Activated CD4-positive, alpha-beta T cell treated with anti-CD3 and anti-CD28 coated beads for 1 hour (primary cell): Measurements from ENCODE around the gene DVL2.
A peak's percentile ranks its signal among the peaks of the same experiment; 100 is the strongest.

Experiments used
- DNase-seq: peaks from one replicate; pipeline ENCODE4 v3.0.0-alpha.2; 2020

DVL2 gene

DNA sequence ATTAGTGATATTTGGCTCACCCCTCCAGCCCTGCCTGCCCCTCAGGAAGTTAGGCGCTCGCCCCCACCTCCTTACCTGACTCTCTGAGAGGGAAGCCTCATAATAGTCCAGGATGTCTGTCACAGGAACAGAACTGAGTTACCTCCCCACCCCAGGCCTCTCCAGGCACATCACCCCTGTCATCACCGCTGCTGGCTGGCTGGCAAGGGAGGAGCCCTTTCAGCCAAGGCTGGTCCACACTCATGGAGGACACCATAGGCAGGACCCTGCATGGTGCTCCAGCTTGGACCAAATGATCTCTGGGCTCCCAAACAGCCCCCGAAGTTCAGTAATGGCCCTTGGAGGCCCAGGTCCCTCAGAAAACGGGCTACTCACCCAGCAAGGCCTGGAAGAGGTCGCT, 16.2 kb downstream of the DVL2 start:
- DNase-seq = no peak

DNA sequence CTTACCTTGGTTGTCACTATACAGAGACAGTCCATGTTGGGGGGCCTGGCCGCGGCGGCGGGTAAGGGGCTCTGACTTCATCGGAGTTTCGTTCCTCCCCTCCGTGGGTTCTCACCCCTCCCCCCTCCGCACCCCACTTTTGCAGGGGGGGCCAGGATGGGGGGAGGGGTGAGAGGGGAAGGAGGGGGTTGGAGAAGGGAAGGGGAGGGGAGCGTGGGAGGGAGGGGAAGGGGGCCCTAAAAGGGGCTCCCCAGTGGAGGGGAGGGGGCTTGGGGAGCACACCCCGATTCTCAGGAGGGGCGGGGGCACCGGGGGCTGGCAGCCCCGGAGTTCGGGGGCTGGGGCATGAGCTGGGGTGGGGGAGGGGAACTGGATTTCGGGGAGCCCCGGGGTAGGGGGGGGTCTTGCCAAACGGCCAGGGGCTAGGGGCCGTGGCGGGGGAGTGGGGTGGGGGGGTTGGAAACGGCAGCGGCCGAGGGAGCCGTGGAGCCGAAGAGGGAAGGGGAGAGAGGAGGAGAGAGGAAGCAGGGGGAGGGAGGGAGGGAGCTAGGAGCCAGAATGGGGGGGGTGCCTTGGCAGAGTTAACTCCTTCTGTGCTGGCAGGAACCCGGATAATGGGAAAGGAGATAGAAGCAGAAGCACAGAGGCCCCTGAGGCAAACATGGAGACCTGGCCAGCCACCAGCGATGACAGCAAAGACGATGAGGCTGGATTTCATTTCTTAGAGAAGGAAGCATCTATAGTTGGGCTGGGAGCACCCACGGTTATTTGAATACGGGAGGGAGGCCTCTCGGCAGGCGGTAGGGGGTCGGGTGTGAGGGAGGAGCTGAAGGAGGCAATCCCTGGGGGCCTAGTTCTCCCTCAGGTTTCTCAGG, 17.0 kb downstream of the DVL2 start:
- DNase-seq = no peak

DNA sequence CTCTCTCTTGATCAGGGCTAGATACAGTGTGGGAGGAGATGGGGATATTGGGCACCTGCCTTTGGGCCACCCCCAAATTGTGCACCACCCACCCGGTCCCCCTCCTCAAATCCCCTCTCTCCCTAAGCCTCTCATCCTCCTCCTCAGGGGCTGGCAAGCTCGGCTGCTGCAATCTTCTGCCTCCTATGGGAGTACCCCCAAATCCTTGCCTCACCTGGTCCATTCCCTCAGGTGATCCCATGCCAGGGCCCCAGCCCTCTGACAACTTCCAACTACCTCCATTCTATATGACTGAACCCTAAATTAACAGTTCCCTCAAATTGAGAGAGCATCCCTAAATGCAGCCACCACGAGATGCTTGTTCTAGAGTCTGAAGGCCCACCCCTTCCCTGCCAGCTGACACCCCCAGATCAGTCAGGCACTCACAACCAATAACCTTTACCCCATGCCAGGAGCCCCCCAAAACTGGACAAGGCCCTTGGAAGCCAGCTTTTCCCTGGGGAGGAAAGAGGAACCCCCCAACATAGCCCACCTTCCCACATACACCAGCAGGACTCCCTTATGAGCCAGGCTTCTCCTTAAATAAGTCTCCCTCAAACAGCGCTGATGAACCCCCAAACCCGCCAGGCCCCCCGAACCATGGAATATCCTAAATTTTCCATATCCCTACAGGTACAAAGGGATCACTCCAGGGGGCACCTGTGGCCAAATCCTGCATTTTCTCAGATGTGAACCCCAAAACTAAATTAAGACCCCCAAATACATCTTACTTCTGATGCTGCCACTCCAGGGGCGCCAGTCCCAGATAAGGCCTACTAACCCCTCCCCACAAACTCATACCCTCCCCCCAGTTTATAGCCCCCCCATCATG, 17.8 kb downstream of the DVL2 start:
- no peak for DNase-seq

DNA sequence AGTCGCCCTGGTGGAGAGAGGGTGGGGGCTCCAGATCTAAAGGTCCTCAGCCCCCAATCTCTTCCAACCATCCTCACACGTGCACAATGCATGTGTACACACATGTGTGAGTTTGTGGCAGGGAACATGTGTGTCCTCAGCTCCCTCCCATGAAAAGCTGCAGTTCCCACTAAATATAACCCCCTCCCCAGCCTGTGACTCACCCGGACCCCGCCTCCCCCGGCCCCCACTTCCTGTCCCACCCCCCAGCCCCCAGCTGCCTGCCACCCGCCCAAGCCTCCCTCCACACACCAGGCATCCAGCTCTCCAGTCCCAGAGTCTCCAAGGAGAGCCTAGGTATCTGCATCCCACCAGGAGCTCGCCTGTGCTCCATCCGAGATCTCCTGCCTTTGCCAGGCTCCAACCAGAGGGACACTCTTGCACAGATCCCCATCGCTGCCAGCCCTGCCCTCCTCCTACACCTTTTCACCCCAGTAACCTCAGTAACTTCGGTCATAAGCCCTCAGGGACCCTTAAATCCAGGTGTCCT, 18.6 kb downstream of the DVL2 start:
- DNase-seq = no peak

DNA sequence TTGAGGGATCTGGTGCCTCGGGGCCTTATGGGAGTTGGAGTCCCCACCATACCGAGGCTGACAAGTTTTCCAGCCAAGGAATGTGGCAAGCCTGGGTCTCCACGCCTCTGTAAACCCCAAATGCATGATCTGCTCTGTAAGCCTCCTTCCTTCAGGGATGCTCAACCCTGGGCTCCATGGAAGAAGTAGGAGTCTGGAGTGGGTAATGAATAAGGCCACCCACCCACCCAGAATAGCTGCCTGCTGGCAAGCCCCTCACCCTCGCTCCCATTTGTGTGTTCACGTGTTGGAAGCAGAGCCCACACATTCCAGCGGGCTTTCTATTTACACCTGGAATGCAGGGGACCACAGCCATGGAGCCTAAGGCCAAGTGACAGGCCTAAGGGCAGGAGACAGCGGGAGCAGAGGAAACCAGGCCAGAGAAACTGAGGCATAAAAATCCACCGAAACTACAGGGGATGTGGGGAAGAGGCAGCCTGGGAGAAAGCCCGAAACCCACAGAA, 19.1 kb downstream of the DVL2 start:
- DNase-seq = no peak

DNA sequence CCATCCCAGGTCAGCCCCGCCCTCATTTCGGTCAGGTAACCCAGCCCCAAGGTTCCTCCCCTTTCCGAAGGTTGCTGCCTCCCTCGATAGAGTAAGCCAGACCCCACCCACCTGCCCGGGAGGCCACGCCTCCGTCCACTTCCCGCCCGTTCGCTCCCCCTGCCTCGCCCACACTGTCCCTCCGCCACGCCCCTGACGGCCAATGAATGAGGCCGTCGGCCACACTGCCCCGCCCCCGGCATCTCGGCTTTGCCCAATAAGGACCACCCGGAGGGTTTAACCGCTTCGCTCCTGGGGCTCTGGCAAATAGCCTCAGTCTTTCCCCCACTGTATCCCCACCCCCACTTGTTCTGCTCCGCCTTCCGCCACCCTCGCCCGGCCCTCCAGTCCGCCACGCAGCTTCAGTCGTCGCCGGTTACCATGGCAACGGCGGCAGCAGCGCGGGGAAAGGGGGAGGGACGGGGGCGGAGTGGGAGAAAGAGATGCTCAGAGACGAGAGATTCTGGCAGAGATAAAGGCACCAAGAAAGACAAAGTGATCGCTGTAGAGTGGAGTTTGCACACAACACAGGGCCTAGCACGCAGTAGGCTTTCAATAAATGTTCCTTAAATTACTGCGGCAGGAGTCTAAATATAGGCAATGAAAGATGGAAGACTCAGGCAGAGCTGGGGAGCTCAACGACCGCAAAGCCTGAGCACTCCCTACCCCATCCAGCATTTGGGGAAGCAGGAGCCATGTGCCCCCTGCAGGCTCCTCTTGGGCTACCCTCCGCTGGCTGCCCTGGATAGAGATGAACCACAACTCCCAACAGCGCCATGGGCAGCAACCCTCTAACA, 19.8 kb downstream of the DVL2 start:
- peak; percentile 98 for DNase-seq

DNA sequence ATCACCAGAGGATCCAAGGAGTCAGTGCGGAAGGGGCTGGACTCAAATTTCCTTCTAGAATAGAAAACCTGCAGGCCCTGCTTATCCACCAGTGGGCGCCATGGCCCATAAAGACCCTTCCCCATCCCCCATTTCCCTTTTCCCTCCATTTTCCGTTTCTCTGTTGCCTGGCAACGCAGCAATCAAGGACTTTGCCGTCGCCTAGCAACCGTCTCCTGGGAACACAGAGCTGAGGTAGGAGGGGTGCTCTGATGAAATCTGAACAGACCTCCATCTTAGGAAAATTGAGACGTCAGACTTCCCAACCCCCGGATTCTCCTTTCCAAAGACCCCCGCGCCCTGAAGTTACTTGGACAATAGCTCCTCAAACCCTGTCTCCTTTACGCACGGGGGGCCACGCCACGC, 20.4 kb downstream of the DVL2 start:
- DNase-seq = no peak

DNA sequence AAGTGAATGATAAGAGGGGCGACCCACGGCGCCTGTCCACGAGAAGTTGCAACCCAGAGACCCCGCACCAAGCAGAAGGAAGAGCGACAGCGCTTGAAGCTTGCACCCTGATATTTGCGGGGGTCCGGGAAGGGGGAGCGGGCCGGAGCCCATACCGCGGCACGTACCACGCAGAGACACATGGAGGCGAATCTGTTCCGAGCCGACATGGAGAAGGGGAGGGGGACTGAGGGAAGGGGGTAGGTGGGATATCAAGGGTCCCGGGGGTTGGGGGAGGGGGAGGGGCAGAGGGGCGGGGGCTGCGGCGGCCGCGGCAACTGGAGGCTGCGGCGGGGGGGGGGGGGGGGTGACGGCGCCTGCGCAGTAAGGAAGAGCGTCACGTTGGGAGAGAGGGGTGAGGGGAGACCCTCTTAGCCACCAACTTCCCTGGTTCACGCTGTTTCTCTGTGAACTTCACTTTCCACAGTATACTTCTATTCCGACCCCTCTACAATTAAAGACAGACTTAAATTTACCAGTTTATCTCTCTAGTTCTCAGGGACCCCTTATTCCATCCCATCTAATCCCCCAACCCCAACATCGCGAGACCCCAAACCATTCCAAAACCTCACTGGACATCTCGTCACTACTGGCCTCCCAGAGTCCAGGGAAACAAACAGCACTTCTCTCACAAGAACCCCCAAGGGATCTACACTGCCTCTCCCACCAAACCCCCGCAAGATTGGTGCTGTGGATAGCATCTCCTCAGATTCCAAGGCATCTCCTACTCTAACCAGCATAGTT, 22.6 kb downstream of the DVL2 start:
- no peak for DNase-seq

DNA sequence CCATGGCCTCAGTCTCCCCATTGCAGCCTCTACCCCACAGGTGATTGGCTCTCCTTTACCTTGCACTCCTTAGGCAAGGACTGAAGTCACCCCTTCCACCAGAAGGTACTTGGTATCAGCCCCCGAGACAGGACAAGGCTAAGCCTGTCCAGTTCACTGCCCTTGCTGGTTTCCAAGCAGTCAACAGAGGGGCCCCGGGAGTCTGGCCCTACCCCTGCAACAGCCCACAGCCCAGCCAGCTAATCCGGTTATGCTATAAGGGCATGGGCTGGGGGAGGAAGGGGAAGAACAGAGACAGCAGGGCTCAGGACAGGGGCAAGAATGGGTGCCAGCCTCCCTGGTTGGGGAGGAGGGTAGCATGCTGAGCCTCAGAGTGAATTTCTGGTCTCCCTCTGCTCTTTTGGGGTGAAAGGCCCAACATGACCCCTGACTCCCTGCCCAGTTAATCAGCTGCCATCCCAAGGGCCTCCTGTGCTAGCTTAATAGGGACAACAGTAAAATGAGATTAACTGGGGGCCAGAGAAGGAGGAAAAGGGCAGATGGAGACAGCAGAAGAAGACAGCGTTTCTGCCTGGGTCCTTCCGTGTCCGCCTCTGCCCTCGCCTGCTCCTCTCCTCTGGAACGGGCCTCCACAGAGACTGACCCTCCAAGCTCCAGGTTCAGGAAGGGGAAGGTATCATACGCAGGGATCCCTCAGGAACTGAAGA, 25.4 kb downstream of the DVL2 start:
- DNase-seq = no peak

DNA sequence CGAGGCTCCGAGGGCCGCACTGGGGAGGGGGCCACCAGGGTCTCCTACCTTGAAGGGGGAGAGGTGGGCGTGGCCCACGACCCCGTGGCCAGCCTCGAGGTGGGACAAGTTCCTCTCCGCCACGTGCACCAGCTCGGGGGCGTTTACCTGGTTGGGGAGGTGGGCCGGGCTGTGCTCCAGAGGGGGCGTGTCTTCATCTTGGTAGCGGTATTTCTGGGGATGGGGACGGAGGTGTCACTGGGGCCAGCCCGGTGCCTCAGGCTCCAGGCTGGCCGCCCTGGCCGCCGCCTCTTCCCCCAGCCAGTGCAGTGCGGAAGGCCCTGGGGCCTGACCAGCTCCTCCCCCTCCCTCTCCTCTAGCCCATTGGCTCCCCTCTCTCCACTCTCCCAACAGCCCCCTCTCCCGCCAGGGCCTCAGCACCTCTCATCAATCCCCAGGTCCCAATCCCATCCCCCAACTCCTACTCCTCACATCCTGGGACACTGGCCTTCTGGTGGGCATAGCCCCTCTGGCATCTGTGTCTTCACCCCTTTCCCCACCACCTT, 26.2 kb downstream of the DVL2 start:
- no peak for DNase-seq

DNA sequence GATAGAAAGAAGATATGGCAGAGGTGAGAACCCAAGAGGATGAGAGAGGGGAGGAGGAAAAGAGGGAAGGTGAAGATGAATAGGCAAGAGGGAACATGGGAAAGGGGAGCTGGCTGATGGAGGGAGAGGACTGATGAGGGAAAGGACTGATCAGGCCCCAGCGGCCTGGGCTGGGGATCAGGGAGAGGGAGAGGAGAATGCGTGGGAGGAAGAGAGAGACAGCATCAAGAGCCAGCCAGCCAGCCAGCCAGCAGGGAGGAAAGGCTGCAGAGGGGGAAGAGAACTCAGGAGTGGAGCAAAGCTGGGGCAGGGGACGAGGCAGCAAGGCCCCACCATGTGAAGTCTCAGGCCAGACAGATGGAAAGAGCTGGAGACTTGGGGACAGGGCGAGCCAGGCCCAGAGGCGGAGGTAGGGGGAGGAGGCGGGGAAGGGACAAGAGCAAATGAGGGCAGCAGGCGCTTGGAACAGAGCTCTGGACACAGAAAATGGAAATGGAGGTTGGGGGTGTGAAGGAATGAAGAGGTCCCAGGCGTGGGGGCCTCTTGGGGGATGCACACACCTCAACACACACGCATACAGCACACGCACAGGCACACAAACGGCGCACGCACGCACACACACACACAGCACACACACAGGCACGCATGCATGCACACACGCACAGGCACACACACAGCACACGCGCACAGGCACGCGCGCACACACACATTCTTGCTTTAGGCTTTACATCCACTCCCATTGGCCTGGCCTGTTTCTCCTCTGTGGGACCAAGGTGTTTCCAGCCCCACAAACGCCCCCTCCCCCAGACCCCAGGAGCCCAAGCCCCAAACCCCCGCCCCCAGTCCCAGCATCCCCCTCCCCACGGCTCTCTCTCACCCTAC, 27.0 kb downstream of the DVL2 start:
- no peak for DNase-seq

DNA sequence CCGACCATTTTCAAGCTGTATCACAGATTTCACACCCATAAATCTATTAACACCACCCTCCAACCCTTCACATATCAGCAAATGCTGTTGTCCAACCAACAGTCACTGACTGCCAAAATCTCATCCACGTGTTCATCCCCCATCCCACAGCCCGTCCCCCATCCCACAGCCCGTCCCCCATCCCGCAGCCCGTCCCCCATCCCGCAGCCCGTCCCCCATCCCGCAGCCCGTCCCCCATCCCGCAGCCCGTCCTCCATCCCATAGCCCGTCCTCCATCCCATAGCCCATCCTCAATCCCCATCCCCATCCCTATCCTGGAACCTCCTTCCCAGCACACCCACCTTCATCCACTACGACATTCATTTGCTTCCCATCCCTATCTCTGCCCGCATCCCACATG, 28.8 kb downstream of the DVL2 start:
- no peak for DNase-seq

DNA sequence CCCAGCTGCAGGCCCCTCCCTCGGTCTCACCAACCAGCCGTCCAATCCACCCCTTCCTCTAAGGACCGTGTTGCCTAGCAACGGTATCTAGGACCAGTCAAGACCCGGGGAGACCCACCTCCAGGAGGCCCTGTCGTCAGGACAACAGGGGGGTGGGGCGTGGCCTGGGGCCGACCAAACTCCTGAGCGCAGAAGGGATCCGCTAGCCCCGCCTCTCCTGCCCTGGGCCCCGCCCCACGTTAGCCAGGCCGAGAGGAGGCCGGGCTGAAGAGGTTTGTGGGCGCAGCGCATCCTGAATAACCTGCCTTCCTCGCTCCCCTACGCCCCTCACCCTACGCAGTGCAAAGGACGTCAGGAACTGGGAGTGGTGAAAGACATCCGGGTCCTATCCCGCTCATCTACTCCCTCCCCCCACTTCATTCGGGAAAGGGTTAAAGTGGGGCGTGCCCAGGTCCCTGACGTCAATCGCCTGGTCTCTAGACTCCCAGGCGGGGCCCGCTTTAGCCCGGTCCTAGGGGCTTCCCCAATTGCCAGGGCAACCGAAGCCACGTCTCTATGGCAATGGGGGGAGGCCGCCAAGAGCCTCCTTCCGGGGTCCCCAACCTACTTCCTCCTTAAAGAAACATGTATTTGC, 29.4 kb downstream of the DVL2 start:
- peak; percentile 91 for DNase-seq

DNA sequence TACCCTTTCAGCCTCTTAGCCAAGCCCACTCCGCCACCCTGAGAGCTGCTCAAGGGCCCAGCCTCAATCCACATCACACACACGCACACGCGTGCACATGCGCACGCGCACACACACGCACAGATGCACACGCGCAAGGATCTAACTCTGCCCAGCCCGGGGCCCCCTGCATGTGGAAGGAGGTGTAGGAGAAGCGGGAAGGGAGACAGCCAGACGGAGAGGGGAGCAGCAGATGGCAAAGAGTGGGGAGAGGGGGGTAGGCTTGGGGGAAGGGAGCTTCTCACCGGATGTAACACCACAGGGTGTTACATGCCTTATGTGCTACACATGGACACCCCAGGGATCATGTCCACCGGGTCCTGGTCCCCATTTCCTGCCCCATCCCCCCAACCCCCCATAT, 30.0 kb downstream of the DVL2 start:
- no peak for DNase-seq

DNA sequence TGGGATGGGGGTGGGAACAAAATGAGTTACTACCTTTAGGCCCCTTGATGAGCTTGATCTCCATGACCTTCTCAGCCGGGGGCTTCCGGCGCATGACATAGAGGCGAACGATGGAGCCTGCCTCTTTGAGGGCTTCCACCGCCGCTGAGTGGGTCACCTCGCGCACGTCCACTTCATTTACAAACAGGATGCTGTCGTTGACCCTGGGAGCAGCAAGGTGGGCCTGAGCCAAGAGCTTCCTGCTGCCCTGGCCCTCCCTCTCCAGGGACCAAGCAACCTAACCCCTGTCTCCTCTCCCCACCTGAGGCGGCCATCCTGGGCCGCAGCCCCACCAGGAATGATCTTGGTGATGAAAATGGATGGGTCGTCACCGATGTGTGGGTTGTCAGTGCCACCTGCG, 30.9 kb downstream of the DVL2 start:
- DNase-seq = no peak

DNA sequence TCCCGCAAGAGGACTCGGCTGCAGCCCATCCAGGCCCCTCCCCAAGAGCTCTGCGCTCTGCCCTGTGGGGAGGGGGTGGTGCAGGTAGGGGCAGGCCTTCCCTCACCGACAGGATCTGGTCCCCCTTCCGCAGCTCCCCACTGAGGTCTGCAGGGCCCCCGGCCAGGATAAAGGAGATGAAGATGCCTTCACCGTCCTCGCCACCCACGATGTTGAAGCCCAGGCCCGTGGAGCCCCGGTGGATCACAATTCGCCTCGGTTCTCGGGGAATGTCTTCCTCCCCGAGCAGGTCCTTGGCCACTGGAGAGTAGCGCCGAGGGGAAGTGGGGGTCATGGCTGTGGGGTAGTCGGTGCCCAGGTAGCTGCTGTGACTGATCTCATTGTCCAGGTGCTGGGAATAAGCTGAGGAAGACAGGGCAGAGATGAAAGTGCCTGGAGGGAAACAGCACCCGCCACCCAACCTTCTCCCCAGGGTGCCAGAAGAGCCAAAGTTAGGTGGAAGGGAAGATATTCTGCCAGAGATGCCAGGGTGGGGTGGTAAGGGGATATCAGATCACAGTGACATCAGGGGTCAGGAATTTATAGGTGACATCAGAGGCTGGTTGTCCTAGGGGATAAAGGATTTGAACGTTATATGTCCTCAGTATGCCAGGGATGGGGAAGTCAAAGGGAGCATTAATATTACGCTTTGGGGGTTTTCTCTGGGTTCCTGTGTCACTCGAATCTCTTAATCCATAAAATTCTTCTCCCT, 37.5 kb downstream of the DVL2 start:
- DNase-seq = no peak

DNA sequence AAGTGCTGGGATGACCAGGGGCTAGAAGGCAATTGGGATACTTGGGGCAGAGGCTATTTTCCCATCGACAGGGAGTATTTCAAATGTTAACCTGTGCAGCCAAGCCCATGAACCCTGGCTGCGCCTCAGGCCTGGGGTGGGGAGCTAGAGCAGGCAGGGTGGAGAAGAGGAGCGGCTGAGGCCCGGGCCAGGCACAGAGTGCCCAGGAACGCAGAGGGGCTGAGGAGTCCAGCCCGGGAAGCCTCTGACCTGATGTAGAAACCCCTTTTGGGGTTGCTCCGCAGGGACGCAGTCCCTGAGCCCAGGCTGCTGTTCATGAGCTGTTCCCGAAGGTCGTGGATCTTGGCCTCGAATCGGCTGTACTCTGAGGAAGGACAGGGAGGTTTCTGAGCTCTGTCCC, 38.3 kb downstream of the DVL2 start:
- no peak for DNase-seq

DNA sequence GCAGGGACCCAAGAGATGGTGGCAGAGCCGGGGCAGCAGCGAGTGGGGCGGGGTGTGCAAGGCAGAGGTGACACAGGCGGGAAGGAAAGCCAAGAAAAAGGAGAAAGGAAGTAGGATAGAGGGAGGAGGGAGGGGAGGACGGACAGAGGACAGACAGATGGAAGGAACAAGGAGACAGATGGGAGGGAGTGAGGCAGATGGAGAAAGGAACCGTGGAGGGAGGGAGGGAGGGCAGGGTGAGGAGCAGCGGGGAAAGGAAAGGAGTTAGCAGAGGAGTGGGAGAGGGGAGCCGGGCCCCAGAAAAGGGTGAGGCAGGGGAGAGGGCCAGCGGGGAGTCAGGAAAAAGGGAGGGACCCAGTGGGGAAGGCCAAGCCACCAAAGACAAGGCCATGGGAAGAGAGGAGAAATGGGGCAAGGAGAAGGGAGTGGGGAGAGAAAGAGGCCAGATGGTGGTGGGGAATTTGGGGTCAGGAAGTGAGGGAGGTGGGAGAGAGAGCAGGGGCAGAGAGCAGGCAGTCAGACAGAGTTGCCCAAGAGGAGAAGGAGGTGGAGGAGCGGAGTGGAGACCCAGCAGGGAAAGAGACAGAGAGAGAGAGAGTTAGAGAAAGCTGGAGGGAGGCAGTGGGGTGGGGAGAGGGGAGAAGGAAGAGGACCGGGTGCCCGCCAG, 41.9 kb downstream of the DVL2 start:
- no peak for DNase-seq
